Activated CD4-positive, alpha-beta memory T cell treated with anti-CD3 and anti-CD28 coated beads for 36 hours (primary cell): Measurements from ENCODE around the gene KDM4B. TPM values are rescaled to one million over a fixed set of nuclear protein-coding genes. Genes with fewer than 3 reads are reported as not detected.

Experiments
- CTCF ChIA-PET: fragments of 350-600 bp; sonication (Branson Sonifier 250); formaldehyde crosslinking; loops from one replicate; lab custom pipeline; 2021; ENCODE audit warnings: antibody characterized with exemption, inconsistent platforms; lab: Charles Lee
- POLR2A ChIA-PET: fragments of 350-600 bp; sonication (Branson Sonifier 250); formaldehyde crosslinking; loops from one replicate; lab custom pipeline; 2021; ENCODE audit warnings: antibody characterized with exemption; lab: Charles Lee
- DNase-seq: peaks from one replicate; pipeline ENCODE4 v3.0.0-alpha.2; 2020
- H3K27ac Mint-ChIP-seq: one replicate; pipeline ENCODE4 v1.8.0; 2021; ENCODE audit warnings: mixed read lengths
- H3K27me3 Mint-ChIP-seq: one replicate; pipeline ENCODE4 v1.8.0; 2021; ENCODE audit warnings: mixed read lengths
- H3K36me3 Mint-ChIP-seq: one replicate; pipeline ENCODE4 v1.8.0; 2021; ENCODE audit warnings: mixed read lengths
- H3K4me1 Mint-ChIP-seq: one replicate; pipeline ENCODE4 v1.8.0; 2021; ENCODE audit warnings: low read depth, mixed read lengths
- H3K4me3 Mint-ChIP-seq: one replicate; pipeline ENCODE4 v1.8.0; 2021; ENCODE audit warnings: mild to moderate bottlenecking, mixed read lengths
- H3K9me3 Mint-ChIP-seq: one replicate; pipeline ENCODE4 v1.8.0; 2021; ENCODE audit warnings: mixed read lengths
- intact Hi-C: fragments of 100-400 bp; cut with micrococcal nuclease; formaldehyde crosslinking; loops from one replicate; pipeline ENCODE4 v1.15.1; 2023
- total RNA-seq, 2 experiments: library from RNA; stranded (reverse); gene quantifications; one replicate each; pipeline ENCODE4 v1.2.3, GENCODE V29; 2021

Gene KDM4B
- total RNA-seq, 2 experiments from 2014 or later, result 19.2 to 20.6 TPM

DNA sequence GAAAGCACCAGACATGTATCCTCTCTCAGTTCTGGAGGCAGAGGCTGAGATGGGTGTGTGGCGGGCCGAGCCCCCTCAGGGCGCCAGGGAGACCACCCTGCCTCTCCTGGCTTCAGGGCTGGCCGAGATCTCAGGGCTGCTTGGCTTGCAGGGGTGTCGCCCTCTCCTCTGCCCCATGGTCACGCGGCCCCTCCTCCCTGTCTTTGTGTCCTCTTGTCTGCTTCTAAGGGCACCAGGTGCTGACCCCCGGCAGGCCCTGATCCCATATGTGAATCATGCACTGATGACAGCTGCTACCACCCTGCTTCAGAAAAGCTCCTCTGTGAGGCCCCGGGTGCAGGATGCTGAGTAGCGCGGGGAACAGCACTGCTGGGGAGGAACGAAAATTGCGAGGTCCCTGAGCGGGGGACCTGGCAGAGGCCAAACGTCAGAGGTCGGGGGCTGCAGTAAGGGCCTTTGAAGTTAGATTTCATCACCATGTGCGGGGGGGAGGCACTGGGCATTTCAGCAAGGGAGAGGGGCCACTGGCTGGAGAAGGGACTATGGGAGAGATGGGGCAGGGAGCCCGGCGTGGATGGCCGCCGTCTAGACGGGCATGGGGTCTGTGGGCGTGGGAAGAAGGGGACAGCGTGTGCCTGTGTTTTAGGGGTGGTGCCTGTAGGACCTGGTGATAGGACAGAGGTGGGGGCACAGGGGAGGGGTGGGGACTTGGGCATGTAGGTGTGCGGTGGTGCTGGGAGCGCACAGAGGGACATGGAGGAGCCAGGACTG, 125.2 kb downstream of the KDM4B start:
- Mint-ChIP-seq H3K27me3 (no peaks in the 10 kb centered on the region), H3K4me1 (no peaks in the 10 kb centered on the region), H3K27ac (no peak overlapping the region), H3K4me3 (no peak overlapping the region), H3K9me3 (peaks cover 19% of the 10 kb centered on the region), H3K36me3 (peaks cover 31% of the 10 kb centered on the region)
- POLR2A ChIA-PET, result no interaction called here
- intact Hi-C loops, result no loop called here
- CTCF ChIA-PET, result no interaction called here
- no peak for DNase-seq

DNA sequence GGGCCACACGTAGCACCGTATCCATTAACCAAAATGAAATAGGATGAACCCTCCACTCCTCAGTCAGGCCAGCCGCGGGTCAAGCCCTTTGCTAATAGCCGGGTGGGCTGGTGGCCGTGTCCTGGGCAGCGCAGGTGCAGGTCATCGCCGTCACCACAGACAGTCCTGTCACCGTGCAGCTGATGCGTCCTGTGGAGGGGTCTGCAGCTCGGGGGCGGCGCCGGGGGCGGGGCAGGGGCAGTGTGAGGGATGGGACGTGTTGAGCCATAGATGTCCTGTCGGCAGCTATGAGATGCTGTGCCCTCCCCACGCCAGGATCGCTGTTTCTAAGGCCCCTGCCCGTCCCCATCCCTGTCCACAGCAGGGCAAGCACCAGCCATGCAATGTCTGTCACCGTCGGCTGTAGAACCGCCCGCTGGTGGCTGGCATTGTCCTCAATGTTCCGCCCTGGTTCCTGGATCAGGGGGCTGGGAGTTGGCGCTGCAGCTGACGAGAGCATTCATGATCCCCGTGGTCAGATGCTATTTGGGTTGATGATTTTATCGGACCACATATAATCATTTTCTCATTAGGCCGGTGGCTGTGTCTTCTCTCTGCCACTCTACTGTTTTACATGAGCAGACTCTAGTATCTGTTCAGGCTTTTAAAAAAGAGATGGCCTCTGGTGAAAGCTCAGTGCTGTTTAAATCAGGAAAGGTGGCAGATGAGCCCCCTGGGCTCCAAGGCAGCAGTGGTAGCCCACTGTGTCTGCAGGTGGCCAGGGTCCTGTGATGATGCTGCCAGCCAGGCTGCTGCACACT, 126.1 kb downstream of the KDM4B start:
- Mint-ChIP-seq H3K36me3 (peaks cover 39% of the 10 kb centered on the region), H3K4me1 (no peaks in the 10 kb centered on the region), H3K27ac (no peak overlapping the region), H3K4me3 (no peak overlapping the region), H3K27me3 (no peaks in the 10 kb centered on the region), H3K9me3 (peaks cover 27% of the 10 kb centered on the region)
- ChIA-PET POLR2A (no interaction called here), CTCF (no interaction called here)
- intact Hi-C loops, result no loop called here
- DNase-seq, result no peak

DNA sequence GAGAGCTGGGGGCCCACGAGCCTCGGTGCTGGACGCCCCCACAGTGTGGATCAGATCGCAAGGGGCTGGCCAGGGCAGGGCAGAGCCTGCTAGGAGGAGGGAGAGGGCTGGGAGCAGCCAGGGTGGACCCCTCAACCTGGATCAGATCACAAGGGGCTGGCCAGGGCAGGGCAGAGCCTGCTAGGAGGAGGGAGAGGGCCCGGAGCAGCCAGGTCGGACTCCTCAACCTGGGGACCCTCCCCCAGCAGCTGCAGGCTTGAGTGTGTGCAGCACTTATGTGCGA, 126.6 kb downstream of the KDM4B start:
- DNase-seq, result no peak
- Mint-ChIP-seq H3K4me3 (no peak overlapping the region), H3K27me3 (no peaks in the 10 kb centered on the region), H3K9me3 (peaks cover 32% of the 10 kb centered on the region), H3K36me3 (peaks cover 44% of the 10 kb centered on the region), H3K27ac (no peak overlapping the region), H3K4me1 (no peaks in the 10 kb centered on the region)
- CTCF ChIA-PET, result no interaction called here
- intact Hi-C loops, result no loop called here
- POLR2A ChIA-PET, result no interaction called here

DNA sequence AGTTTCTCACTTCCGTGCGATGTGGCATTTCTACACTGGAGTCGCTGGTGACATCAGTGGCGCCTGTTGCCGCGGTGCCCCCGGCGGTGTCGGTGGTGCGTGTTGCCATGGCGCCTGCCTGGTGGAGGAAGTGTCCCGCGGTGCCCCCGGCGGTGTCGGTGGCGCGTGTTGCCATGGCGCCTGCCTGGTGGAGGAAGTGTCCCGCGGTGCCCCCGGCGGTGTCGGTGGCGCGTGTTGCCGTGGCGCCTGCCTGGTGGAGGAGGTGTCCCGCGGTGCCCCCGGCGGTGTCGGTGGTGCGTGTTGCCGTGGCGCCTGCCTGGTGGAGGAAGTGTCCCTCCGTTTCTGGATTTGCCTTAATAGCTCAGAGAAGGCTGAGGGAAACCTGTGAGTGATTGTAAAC, 127.6 kb downstream of the KDM4B start:
- H3K4me1 Mint-ChIP-seq, result no peaks in the 10 kb centered on the region
- ChIA-PET CTCF (no interaction called here), POLR2A (no interaction called here)
- H3K9me3 Mint-ChIP-seq, result peaks cover 32% of the 10 kb centered on the region
- DNase-seq, result no peak
- intact Hi-C loops, result no loop called here
- no peak overlapping the region for H3K4me3 Mint-ChIP-seq
- no peaks in the 10 kb centered on the region for H3K27me3 Mint-ChIP-seq
- H3K36me3 Mint-ChIP-seq, result peaks cover 50% of the 10 kb centered on the region
- no peak overlapping the region for H3K27ac Mint-ChIP-seq

DNA sequence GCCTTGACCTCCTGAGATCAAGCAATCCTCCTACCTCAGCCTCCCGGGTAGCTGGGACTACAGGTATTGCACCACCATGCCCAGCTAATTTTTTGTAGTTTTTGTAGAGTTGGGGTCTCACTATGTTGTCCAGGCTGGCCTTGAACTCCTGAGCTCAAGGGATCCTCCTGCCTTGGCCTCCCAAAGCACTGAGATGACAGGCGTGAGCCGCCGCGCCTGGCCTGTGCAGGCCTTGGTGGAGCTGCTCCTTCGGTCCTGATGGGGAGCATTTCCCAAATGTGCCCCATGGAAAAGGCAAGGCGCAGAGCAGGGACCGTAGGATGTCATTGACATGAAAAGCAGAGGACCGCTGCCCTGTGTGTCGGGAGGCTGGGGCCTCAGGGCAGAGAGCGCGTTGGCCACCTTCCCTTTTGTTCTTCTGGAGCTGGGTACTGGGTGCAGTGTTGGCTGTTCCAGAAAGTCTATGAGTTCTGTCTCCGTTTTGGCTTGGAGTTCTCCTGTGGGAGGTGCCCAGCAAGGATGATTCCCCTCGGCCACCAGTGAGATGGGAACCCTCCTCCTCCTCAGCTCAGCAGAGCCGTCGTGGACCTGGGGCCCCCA, 128.5 kb downstream of the KDM4B start:
- DNase-seq, result no peak
- Mint-ChIP-seq H3K27me3 (no peaks in the 10 kb centered on the region), H3K27ac (no peak overlapping the region), H3K4me1 (no peaks in the 10 kb centered on the region), H3K36me3 (peaks cover 50% of the 10 kb centered on the region), H3K9me3 (peaks cover 32% of the 10 kb centered on the region), H3K4me3 (no peak overlapping the region)
- CTCF ChIA-PET, result no interaction called here
- POLR2A ChIA-PET, result no interaction called here
- intact Hi-C loops, result no loop called here

DNA sequence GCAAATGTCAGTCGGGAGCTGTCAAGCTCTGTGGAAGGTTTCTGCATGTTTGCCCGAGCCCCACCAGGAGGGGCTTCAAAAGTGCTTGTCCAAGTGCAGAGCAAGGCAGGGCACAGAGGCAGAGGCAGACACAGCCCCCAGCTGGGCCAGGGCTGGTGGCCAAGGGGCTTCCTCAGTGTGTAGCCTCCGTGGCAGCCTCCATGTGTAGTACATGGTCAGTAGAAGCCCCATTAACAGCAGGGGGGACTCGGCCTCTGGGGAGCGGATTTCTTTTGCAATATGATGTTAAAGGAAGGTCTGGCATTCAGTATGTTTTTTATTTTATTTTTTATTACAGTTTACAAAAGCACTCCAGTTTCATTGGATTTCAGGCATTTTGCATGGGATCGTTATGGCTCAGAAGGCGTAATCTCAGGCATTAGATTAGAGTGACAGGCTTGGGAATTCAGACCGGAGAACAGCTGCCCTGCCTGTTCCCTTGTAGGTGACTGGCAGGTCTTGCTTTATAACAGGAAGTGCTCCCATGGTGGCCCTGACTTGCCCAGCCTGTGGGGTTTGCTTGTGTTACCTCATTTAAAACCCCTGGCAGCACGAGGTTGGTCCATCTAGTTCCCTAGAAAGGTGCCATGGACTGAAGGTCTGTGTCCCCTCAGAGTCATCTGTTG, 129.2 kb downstream of the KDM4B start:
- peaks cover 50% of the 10 kb centered on the region for H3K36me3 Mint-ChIP-seq
- intact Hi-C loops, result no loop called here
- H3K27ac Mint-ChIP-seq, result no peak overlapping the region
- H3K4me1 Mint-ChIP-seq, result no peaks in the 10 kb centered on the region
- peaks cover 32% of the 10 kb centered on the region for H3K9me3 Mint-ChIP-seq
- no peaks in the 10 kb centered on the region for H3K27me3 Mint-ChIP-seq
- POLR2A ChIA-PET, result no interaction called here
- DNase-seq, result no peak
- no peak overlapping the region for H3K4me3 Mint-ChIP-seq
- CTCF ChIA-PET, result no interaction called here

DNA sequence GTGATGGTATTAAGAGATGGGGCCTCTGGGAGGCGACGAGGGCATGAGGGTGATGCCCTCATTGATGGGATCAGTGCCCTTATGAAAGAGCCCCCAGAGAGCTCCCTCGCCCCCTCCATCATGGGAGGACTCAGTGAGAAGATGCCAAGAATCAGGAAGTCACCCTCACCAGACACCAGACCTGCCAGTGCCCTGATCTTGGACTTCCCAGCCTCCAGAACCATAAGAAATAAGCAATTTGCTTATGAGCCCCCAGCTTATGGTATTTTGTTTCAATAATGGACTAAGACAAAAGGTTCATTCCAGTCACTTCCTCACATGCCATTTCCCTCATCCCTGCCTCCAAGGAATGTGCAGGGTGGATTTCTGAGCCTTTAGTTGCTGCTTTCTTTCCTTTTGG, 129.7 kb downstream of the KDM4B start:
- peaks cover 48% of the 10 kb centered on the region for H3K36me3 Mint-ChIP-seq
- no peaks in the 10 kb centered on the region for H3K27me3 Mint-ChIP-seq
- H3K4me3 Mint-ChIP-seq, result no peak overlapping the region
- POLR2A ChIA-PET, result no interaction called here
- no peak overlapping the region for H3K27ac Mint-ChIP-seq
- H3K4me1 Mint-ChIP-seq, result no peaks in the 10 kb centered on the region
- peaks cover 32% of the 10 kb centered on the region for H3K9me3 Mint-ChIP-seq
- no peak for DNase-seq
- intact Hi-C loops, result no loop called here
- CTCF ChIA-PET, result no interaction called here

DNA sequence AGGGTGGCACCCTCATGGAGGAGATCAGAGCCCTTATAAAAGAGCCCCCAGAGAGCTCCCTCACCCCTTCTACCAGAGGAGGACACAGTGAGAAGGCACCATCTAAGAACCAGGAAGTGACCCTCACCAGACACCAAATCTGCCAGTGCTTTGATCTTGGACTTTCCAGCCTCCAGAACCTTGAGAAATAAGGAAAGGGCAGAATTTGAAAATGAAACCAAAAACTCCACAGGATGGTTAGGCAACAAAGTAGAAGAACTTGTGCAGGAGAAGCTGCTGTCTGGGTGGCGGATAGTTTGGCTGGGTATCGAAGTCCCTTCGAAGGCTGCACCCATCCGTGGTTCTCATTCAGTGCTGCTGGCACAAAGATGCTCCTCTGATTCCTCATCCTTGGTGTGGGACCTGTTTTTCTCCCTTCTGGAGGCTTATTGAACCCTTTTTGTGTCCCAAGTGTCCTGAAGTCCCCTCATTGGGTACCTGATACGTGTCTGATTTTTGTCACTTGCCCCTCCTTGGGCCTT, 130.8 kb downstream of the KDM4B start:
- H3K4me1 Mint-ChIP-seq, result no peaks in the 10 kb centered on the region
- no peak overlapping the region for H3K4me3 Mint-ChIP-seq
- no peak for DNase-seq
- ChIA-PET CTCF (no interaction called here), POLR2A (no interaction called here)
- no peaks in the 10 kb centered on the region for H3K27me3 Mint-ChIP-seq
- H3K27ac Mint-ChIP-seq, result no peak overlapping the region
- H3K36me3 Mint-ChIP-seq, result peaks cover 46% of the 10 kb centered on the region
- H3K9me3 Mint-ChIP-seq, result peaks cover 32% of the 10 kb centered on the region
- intact Hi-C loops, result no loop called here

DNA sequence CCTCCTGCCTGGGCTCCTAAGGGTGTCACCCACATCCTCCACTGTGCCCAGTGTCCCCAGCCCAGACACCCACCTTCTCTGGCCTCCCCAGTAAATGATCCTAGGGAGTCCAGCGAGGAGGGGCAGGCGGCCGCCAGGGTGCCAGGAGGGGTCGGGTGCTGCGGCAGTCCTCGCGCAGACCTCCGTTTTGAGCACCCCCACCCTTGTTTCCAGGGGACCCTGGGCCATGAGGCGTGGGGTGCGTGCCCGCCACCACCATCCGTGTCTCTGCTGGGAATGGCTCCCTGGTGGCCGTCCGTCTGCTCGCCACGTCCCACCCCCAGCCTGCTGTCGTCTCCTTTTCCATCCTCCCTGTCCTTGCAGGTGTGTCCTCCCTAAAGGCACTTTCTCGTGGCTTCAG, 133.0 kb downstream of the KDM4B start:
- no peaks in the 10 kb centered on the region for H3K27me3 Mint-ChIP-seq
- H3K9me3 Mint-ChIP-seq, result peaks cover 30% of the 10 kb centered on the region

DNA sequence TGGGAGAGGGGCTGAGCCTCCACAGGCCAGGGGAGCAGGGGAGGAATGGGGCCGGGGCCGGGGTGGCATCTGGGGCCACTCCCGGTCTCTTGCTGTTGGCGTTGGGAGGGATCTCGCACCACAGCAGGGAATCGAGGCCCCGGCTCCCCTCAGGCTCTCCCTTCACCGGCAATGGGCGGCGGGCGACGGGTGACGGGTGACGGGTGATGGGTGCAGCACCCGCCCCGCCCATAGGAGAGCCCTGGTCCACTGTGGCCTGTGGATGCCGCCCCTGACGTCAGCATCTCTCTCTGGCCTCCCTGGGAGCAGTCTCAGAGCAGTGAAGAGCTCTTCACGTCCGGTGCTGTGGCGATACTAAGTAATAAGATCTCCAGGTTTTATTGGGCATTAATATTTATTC, 133.6 kb downstream of the KDM4B start:
- Mint-ChIP-seq H3K36me3 (peaks cover 35% of the 10 kb centered on the region), H3K4me1 (no peaks in the 10 kb centered on the region), H3K4me3 (no peak overlapping the region), H3K27me3 (no peaks in the 10 kb centered on the region), H3K27ac (no peak overlapping the region), H3K9me3 (peaks cover 25% of the 10 kb centered on the region)
- ChIA-PET CTCF (no interaction called here), POLR2A (no interaction called here)
- intact Hi-C loops, result no loop called here
- no peak for DNase-seq

More for the DNA sequence above, 133.0 kb downstream of the KDM4B start:
- H3K4me1 Mint-ChIP-seq, result no peaks in the 10 kb centered on the region
- CTCF ChIA-PET, result no interaction called here
- peaks cover 41% of the 10 kb centered on the region for H3K36me3 Mint-ChIP-seq
- H3K4me3 Mint-ChIP-seq, result no peak overlapping the region
- DNase-seq, result no peak
- POLR2A ChIA-PET, result no interaction called here
- H3K27ac Mint-ChIP-seq, result no peak overlapping the region
- intact Hi-C loops, result no loop called here

DNA sequence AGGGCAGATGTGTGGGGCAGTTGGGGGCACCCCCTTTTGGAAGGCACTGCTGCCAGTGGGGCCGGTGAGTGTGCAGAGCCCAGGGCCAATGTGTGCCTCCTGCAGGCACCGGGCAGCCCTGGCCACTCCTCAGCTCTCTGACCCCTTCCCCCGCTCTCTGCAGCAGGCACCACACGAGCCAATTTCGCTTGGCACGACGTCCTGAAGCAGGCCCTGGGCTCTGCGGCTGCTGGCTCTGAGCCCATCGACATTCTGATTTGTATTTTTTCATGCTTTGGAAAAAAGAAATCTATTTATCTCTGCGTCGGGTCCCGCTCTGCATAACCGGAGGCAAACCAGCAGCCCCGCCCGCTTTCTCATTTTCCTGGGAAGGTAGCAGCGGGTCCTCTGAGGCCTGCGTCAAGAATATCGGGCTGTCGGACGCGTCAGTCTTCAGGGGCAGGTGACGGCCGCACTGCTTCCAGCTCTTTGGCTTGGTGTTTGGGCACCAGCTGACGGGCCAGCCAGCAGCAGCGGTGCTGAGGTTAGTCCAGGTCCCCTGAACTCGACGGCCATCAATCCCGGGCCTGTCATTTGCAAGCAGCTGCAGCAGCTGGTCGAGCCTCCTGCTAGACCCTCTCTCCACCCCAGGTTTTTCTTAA, 134.3 kb downstream of the KDM4B start:
- no peaks in the 10 kb centered on the region for H3K4me1 Mint-ChIP-seq
- no peaks in the 10 kb centered on the region for H3K27me3 Mint-ChIP-seq
- peaks cover 28% of the 10 kb centered on the region for H3K36me3 Mint-ChIP-seq
- intact Hi-C loops, result no loop called here
- peaks cover 22% of the 10 kb centered on the region for H3K9me3 Mint-ChIP-seq
- ChIA-PET CTCF (no interaction called here), POLR2A (no interaction called here)
- no peak for DNase-seq
- H3K4me3 Mint-ChIP-seq, result no peak overlapping the region
- no peak overlapping the region for H3K27ac Mint-ChIP-seq
